ENCODE measurements around the gene SOX1. TPM values are rescaled to one million over a fixed set of nuclear protein-coding genes. Genes with fewer than 3 reads are reported as not detected.

Gene SOX1
- total RNA-seq, 2 experiments from 2014 or later = not detected

GRCh38 chr13:112078879-112079531 is 12.1 kb downstream of the SOX1 start:
- ChIA-PET CTCF (ENCODE audit: unreplicated experiment) (no interaction called here), POLR2A (no interaction called here)
- no peak overlapping the region for H3K4me2 ChIP-seq (ENCODE audit: low read length)
- H3K4me3 ChIP-seq (ENCODE audit: low read depth, low read length, poor library complexity, severe bottlenecking) = no peak overlapping the region
- no peaks in the 10 kb centered on the region for H3K9me2 ChIP-seq (ENCODE audit: insufficient read depth, low read length)
- H3K9me3 ChIP-seq (ENCODE audit: low read length) = no peaks in the 10 kb centered on the region
- H2AFZ ChIP-seq (ENCODE audit: low read length) = no peak overlapping the region
- intact Hi-C loops (cut with micrococcal nuclease; ENCODE audit: unreplicated experiment) = no loop called here
- no peak for DNase-seq (ENCODE audit: low spot score)
- H3K27ac ChIP-seq (ENCODE audit: low read depth, low read length, poor library complexity, severe bottlenecking) = no peak overlapping the region
- no peaks in the 10 kb centered on the region for H4K20me1 ChIP-seq (ENCODE audit: insufficient read depth, low read length)
- no peaks in the 10 kb centered on the region for H3K4me1 ChIP-seq (ENCODE audit: insufficient read depth, low read length, poor library complexity, severe bottlenecking)
- H3K79me2 ChIP-seq (ENCODE audit: insufficient read depth, low read depth, low read length) = no peaks in the 10 kb centered on the region
- no peaks in the 10 kb centered on the region for H3K36me3 ChIP-seq (ENCODE audit: insufficient read depth, low read length)
- BruUV-seq (replicated peaks) = no TSS peak
- no peak for TF ChIP-seq CTCF (conservative IDR thresholded peaks at IDR 0.05; ENCODE audit: low read length)
- TF ChIP-seq EZH2phosphoT487 (IDR thresholded peaks at IDR 0.05; ENCODE audit: borderline replicate concordance, low read depth, low read length) = no peak

- Histone ChIP-seq H3K4me1 (ENCODE audit: insufficient read depth, low read length, poor library complexity, severe bottlenecking) (no peaks in the 10 kb centered on the region), H3K9me3 (ENCODE audit: low read length) (no peaks in the 10 kb centered on the region), H3K79me2 (ENCODE audit: insufficient read depth, low read depth, low read length) (no peaks in the 10 kb centered on the region), H3K9me2 (ENCODE audit: insufficient read depth, low read length) (no peaks in the 10 kb centered on the region), H4K20me1 (ENCODE audit: insufficient read depth, low read length) (no peaks in the 10 kb centered on the region), H3K4me2 (ENCODE audit: low read length) (no peak overlapping the region), H3K4me3 (ENCODE audit: low read depth, low read length, poor library complexity, severe bottlenecking) (no peak overlapping the region), H3K27ac (ENCODE audit: low read depth, low read length, poor library complexity, severe bottlenecking) (no peak overlapping the region), H2AFZ (ENCODE audit: low read length) (no peak overlapping the region), H3K36me3 (ENCODE audit: insufficient read depth, low read length) (no peaks in the 10 kb centered on the region)
- intact Hi-C loops (cut with micrococcal nuclease; ENCODE audit: unreplicated experiment) = no loop called here
- TF ChIP-seq CTCF (conservative IDR thresholded peaks at IDR 0.05; ENCODE audit: low read length) (no peak), EZH2phosphoT487 (IDR thresholded peaks at IDR 0.05; ENCODE audit: borderline replicate concordance, low read depth, low read length) (no peak)
- DNase-seq (ENCODE audit: low spot score) = no peak
- no TSS peak for BruUV-seq (replicated peaks)
- POLR2A ChIA-PET = no interaction called here
- CTCF ChIA-PET (ENCODE audit: unreplicated experiment) = no interaction called here
Measured at GRCh38 chr13:112079696-112080095, 12.7 kb downstream of the SOX1 start.

- Histone ChIP-seq H3K4me3 (ENCODE audit: low read depth, low read length, poor library complexity, severe bottlenecking) (no peak overlapping the region), H3K4me2 (ENCODE audit: low read length) (no peak overlapping the region), H3K4me1 (ENCODE audit: insufficient read depth, low read length, poor library complexity, severe bottlenecking) (no peaks in the 10 kb centered on the region), H3K27ac (ENCODE audit: low read depth, low read length, poor library complexity, severe bottlenecking) (no peak overlapping the region), H2AFZ (ENCODE audit: low read length) (no peak overlapping the region), H3K9me2 (ENCODE audit: insufficient read depth, low read length) (no peaks in the 10 kb centered on the region), H3K36me3 (ENCODE audit: insufficient read depth, low read length) (no peaks in the 10 kb centered on the region), H3K79me2 (ENCODE audit: insufficient read depth, low read depth, low read length) (no peaks in the 10 kb centered on the region), H4K20me1 (ENCODE audit: insufficient read depth, low read length) (no peaks in the 10 kb centered on the region), H3K9me3 (ENCODE audit: low read length) (no peaks in the 10 kb centered on the region)
- ChIA-PET POLR2A (no interaction called here), CTCF (ENCODE audit: unreplicated experiment) (no interaction called here)
- intact Hi-C loops (cut with micrococcal nuclease; ENCODE audit: unreplicated experiment) = no loop called here
- no TSS peak for BruUV-seq (replicated peaks)
- no peak for DNase-seq (ENCODE audit: low spot score)
- TF ChIP-seq CTCF (conservative IDR thresholded peaks at IDR 0.05; ENCODE audit: low read length) = no peak
- no peak for TF ChIP-seq EZH2phosphoT487 (IDR thresholded peaks at IDR 0.05; ENCODE audit: borderline replicate concordance, low read depth, low read length)
Measured at GRCh38 chr13:112083971-112084370, 17.0 kb downstream of the SOX1 start.

Data from OCI-LY7 (cell line).